ENCODE measurements around the gene FOXP1.

FOXP1 gene

GRCh38 chr3:71078723-71079525, 504.6 kb downstream of the FOXP1 start:
- TF ChIP-seq CTCF (IDR thresholded peaks at IDR 0.05; ENCODE audit: control extremely low read depth, extremely low read depth, low read depth, missing control alignments), result no peak
- CTCF ChIA-PET, result interaction anchor here (1.0 to 1.7 kb wide), 2 partner anchors 10 to 11 kb away, joined by 3 to 6 read pairs; no protein-coding TSS in a partner anchor
- POLR2A ChIA-PET, result no interaction called here
- DNase-seq (ENCODE audit: extremely low spot score), result no peak

DNA sequence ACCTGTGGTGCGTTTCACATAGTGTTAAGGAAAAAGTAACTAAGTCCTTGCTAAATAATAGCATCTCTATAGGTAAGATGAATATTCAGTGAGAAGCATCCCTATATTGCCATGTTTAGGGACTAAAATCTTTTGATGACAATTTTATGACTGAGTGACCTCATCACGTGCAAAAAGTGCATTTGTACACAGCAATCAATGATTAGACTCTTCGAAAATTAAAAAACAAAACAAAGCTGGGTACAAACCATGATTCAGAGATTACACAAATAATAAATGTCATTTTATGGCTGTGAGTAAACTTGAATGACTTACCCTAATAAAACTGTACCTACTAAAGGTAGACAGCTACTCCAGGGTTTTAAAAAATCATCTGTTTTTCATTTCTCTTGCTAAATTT, 505.3 kb downstream of the FOXP1 start:
- POLR2A ChIA-PET, result no interaction called here
- CTCF ChIA-PET, result interaction anchor here (1.0 to 2.5 kb wide), 2 partner anchors 9 to 14 kb away, joined by 3 to 11 read pairs; no protein-coding TSS in a partner anchor
- TF ChIP-seq CTCF (IDR thresholded peaks at IDR 0.05; ENCODE audit: control extremely low read depth, extremely low read depth, low read depth, missing control alignments), result no peak
- no peak for DNase-seq (ENCODE audit: extremely low spot score)

DNA sequence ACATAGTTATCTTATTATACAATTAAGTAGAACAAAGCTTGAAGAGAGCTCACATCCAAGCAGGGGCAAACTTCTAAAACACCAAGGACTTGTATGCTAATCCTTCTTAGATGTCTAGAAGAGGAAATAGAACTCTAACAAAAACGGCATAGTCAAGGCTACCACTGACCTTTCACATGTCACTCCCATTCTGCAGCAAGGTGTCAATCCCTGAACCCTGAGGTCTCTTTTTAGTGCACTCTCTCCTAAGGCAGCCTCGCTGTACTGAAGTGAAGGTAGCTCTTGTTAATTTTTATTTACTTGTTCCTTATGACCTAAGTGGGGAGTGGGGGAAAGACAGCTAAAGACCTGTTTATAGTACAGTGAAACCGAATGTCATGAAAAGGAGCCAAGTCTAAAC, 506.5 kb downstream of the FOXP1 start:
- POLR2A ChIA-PET, result no interaction called here
- DNase-seq (ENCODE audit: extremely low spot score), result no peak
- no peak for TF ChIP-seq CTCF (IDR thresholded peaks at IDR 0.05; ENCODE audit: control extremely low read depth, extremely low read depth, low read depth, missing control alignments)
- CTCF ChIA-PET, result interaction anchor here (1.1 to 2.5 kb wide), 3 partner anchors 9 to 16 kb away, joined by 3 to 11 read pairs (median 3); no protein-coding TSS in a partner anchor

DNA sequence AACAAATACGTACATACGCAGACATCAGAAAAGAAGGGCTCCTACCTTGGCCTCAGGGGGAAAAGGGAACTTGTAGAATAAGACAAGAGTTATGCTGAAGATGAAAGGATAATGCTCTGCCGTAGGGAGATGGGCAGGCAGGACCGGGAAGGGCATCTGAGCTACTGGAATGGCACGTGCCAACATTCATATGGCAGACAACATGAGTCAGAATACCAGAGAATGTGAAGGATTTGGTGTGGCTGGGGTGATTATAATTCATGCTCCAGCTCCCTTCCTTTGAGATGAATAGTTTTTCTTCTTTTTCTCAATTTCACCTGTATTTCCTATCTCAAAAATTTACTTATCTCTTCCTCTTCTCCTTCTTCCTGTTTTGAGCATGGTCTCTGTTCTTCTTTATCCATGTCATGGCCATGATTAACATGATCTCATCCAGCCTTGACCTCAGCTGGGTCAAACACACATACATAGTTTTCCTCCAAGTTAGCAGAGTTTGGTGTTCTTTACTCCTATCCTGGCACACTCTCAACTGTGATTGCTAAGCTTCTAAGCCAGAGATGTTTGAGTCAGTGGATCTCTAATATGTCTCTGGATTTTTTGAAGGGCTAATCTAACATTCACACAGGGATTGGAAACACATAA, 507.0 kb downstream of the FOXP1 start:
- no peak for TF ChIP-seq CTCF (IDR thresholded peaks at IDR 0.05; ENCODE audit: control extremely low read depth, extremely low read depth, low read depth, missing control alignments)
- DNase-seq (ENCODE audit: extremely low spot score), result no peak
- ChIA-PET POLR2A (no interaction called here), CTCF (interaction anchor here (1.1 to 2.5 kb wide), 3 partner anchors 8 to 16 kb away, joined by 3 to 11 read pairs (median 3); no protein-coding TSS in a partner anchor)

- ChIA-PET POLR2A (no interaction called here), CTCF (no interaction called here)
- no peak for TF ChIP-seq CTCF (IDR thresholded peaks at IDR 0.05; ENCODE audit: control extremely low read depth, extremely low read depth, low read depth, missing control alignments)
- no peak for DNase-seq (ENCODE audit: extremely low spot score)
Measured at GRCh38 chr3:71075494-71075893, 508.0 kb downstream of the FOXP1 start.

GRCh38 chr3:71074423-71074822, 509.1 kb downstream of the FOXP1 start:
- DNase-seq (ENCODE audit: extremely low spot score), result no peak
- TF ChIP-seq CTCF (IDR thresholded peaks at IDR 0.05; ENCODE audit: control extremely low read depth, extremely low read depth, low read depth, missing control alignments), result no peak
- POLR2A ChIA-PET, result no interaction called here
- CTCF ChIA-PET, result no interaction called here

Measured in GM10248 (cell line).